ENCODE data around the gene MRPS27. TPM values are rescaled to one million over a fixed set of nuclear protein-coding genes. Genes with fewer than 3 reads are reported as not detected.

MRPS27 gene
- total RNA-seq, 1 donor from 2014 or later: 98.4 TPM

- Mint-ChIP-seq H3K27ac (no peak overlapping the region), H3K27me3 (ENCODE audit: low read depth) (peaks cover 9% of the 10 kb centered on the region), H3K36me3 (ENCODE audit: low read depth) (peaks cover 1% of the 10 kb centered on the region), H3K4me1 (ENCODE audit: low read depth) (no peaks in the 10 kb centered on the region), H3K9me3 (no peaks in the 10 kb centered on the region), H3K4me3 (ENCODE audit: low read depth) (no peak overlapping the region)
- intact Hi-C loops (cut with micrococcal nuclease): no loop called here
- DNase-seq (ENCODE audit: low spot score): no peak
Observed at GRCh38 chr5:72209147-72210115, 110.6 kb downstream of the MRPS27 start.

GRCh38 chr5:72208324-72208926 lies 111.6 kb downstream of the MRPS27 start:
- intact Hi-C loops (cut with micrococcal nuclease): no loop called here
- no peak for DNase-seq (ENCODE audit: low spot score)
- H3K4me3 Mint-ChIP-seq (ENCODE audit: low read depth): no peak overlapping the region
- no peaks in the 10 kb centered on the region for H3K9me3 Mint-ChIP-seq
- H3K4me1 Mint-ChIP-seq (ENCODE audit: low read depth): no peaks in the 10 kb centered on the region
- H3K36me3 Mint-ChIP-seq (ENCODE audit: low read depth): no peaks in the 10 kb centered on the region
- no peak overlapping the region for H3K27ac Mint-ChIP-seq
- H3K27me3 Mint-ChIP-seq (ENCODE audit: low read depth): peaks cover 9% of the 10 kb centered on the region

GRCh38 chr5:72206994-72207393 lies 113.0 kb downstream of the MRPS27 start:
- intact Hi-C loops (cut with micrococcal nuclease): no loop called here
- no peak for DNase-seq (ENCODE audit: low spot score)
- Mint-ChIP-seq H3K27me3 (ENCODE audit: low read depth) (peaks cover 13% of the 10 kb centered on the region), H3K9me3 (no peaks in the 10 kb centered on the region), H3K4me1 (ENCODE audit: low read depth) (no peaks in the 10 kb centered on the region), H3K27ac (no peak overlapping the region), H3K36me3 (ENCODE audit: low read depth) (no peaks in the 10 kb centered on the region), H3K4me3 (ENCODE audit: low read depth) (no peak overlapping the region)

GRCh38 chr5:72206160-72206559 lies 113.9 kb downstream of the MRPS27 start:
- Mint-ChIP-seq H3K9me3 (no peaks in the 10 kb centered on the region), H3K27ac (no peak overlapping the region), H3K4me3 (ENCODE audit: low read depth) (no peak overlapping the region), H3K4me1 (ENCODE audit: low read depth) (no peaks in the 10 kb centered on the region), H3K27me3 (ENCODE audit: low read depth) (peaks cover 13% of the 10 kb centered on the region), H3K36me3 (ENCODE audit: low read depth) (no peaks in the 10 kb centered on the region)
- DNase-seq (ENCODE audit: low spot score): no peak
- intact Hi-C loops (cut with micrococcal nuclease): no loop called here

- Mint-ChIP-seq H3K36me3 (ENCODE audit: low read depth) (no peaks in the 10 kb centered on the region), H3K27me3 (ENCODE audit: low read depth) (peaks cover 15% of the 10 kb centered on the region)
Observed at GRCh38 chr5:72205431-72206009, 114.5 kb downstream of the MRPS27 start.

GRCh38 chr5:72204946-72205345 lies 115.1 kb downstream of the MRPS27 start:
- no peak overlapping the region for H3K4me3 Mint-ChIP-seq (ENCODE audit: low read depth)
- H3K27me3 Mint-ChIP-seq (ENCODE audit: low read depth): peaks cover 16% of the 10 kb centered on the region
- H3K27ac Mint-ChIP-seq: no peak overlapping the region
- intact Hi-C loops (cut with micrococcal nuclease): no loop called here
- no peaks in the 10 kb centered on the region for H3K4me1 Mint-ChIP-seq (ENCODE audit: low read depth)
- no peaks in the 10 kb centered on the region for H3K36me3 Mint-ChIP-seq (ENCODE audit: low read depth)
- no peak for DNase-seq (ENCODE audit: low spot score)
- no peaks in the 10 kb centered on the region for H3K9me3 Mint-ChIP-seq

More at GRCh38 chr5:72205431-72206009, 114.5 kb downstream of the MRPS27 start:
- Mint-ChIP-seq H3K4me3 (ENCODE audit: low read depth) (no peak overlapping the region), H3K9me3 (no peaks in the 10 kb centered on the region), H3K4me1 (ENCODE audit: low read depth) (no peaks in the 10 kb centered on the region), H3K27ac (no peak overlapping the region)
- no peak for DNase-seq (ENCODE audit: low spot score)
- intact Hi-C loops (cut with micrococcal nuclease): no loop called here

GRCh38 chr5:72203251-72203845 lies 116.7 kb downstream of the MRPS27 start:
- Mint-ChIP-seq H3K36me3 (ENCODE audit: low read depth) (no peaks in the 10 kb centered on the region), H3K9me3 (no peaks in the 10 kb centered on the region), H3K4me3 (ENCODE audit: low read depth) (no peak overlapping the region), H3K4me1 (ENCODE audit: low read depth) (no peaks in the 10 kb centered on the region), H3K27ac (no peak overlapping the region), H3K27me3 (ENCODE audit: low read depth) (peaks cover 21% of the 10 kb centered on the region)
- intact Hi-C loops (cut with micrococcal nuclease): no loop called here
- DNase-seq (ENCODE audit: low spot score): no peak

GRCh38 chr5:72202331-72202825 lies 117.7 kb downstream of the MRPS27 start:
- intact Hi-C loops (cut with micrococcal nuclease): no loop called here
- Mint-ChIP-seq H3K4me3 (ENCODE audit: low read depth) (no peak overlapping the region), H3K9me3 (no peaks in the 10 kb centered on the region), H3K36me3 (ENCODE audit: low read depth) (no peaks in the 10 kb centered on the region), H3K27me3 (ENCODE audit: low read depth) (peaks cover 26% of the 10 kb centered on the region), H3K4me1 (ENCODE audit: low read depth) (no peaks in the 10 kb centered on the region), H3K27ac (no peak overlapping the region)
- DNase-seq (ENCODE audit: low spot score): no peak

- Mint-ChIP-seq H3K27me3 (ENCODE audit: low read depth) (peaks cover 49% of the 10 kb centered on the region), H3K4me3 (ENCODE audit: low read depth) (no peak overlapping the region)
Observed at GRCh38 chr5:72199681-72200080, 120.4 kb downstream of the MRPS27 start.

GRCh38 chr5:72197393-72197792 lies 122.6 kb downstream of the MRPS27 start:
- Mint-ChIP-seq H3K4me3 (ENCODE audit: low read depth) (no peak overlapping the region), H3K4me1 (ENCODE audit: low read depth) (peaks cover 9% of the 10 kb centered on the region), H3K9me3 (peaks cover 9% of the 10 kb centered on the region), H3K27ac (no peak overlapping the region), H3K27me3 (ENCODE audit: low read depth) (peaks cover 62% of the 10 kb centered on the region), H3K36me3 (ENCODE audit: low read depth) (no peaks in the 10 kb centered on the region)
- DNase-seq (ENCODE audit: low spot score): no peak
- intact Hi-C loops (cut with micrococcal nuclease): no loop called here

More at GRCh38 chr5:72199681-72200080, 120.4 kb downstream of the MRPS27 start:
- no peak for DNase-seq (ENCODE audit: low spot score)
- intact Hi-C loops (cut with micrococcal nuclease): no loop called here
- H3K9me3 Mint-ChIP-seq: peaks cover 9% of the 10 kb centered on the region
- no peaks in the 10 kb centered on the region for H3K36me3 Mint-ChIP-seq (ENCODE audit: low read depth)
- H3K4me1 Mint-ChIP-seq (ENCODE audit: low read depth): peaks cover 8% of the 10 kb centered on the region
- H3K27ac Mint-ChIP-seq: no peak overlapping the region

GRCh38 chr5:72195581-72195980 lies 124.5 kb downstream of the MRPS27 start:
- Mint-ChIP-seq H3K9me3 (peaks cover 9% of the 10 kb centered on the region), H3K36me3 (ENCODE audit: low read depth) (no peaks in the 10 kb centered on the region), H3K4me3 (ENCODE audit: low read depth) (no peak overlapping the region), H3K4me1 (ENCODE audit: low read depth) (peaks cover 9% of the 10 kb centered on the region), H3K27ac (no peak overlapping the region), H3K27me3 (ENCODE audit: low read depth) (peaks cover 78% of the 10 kb centered on the region)
- intact Hi-C loops (cut with micrococcal nuclease): loop anchor here (1.0 kb wide), 1 partner anchor 39 kb away; no protein-coding TSS in a partner anchor
- DNase-seq (ENCODE audit: low spot score): no peak

- H3K36me3 Mint-ChIP-seq (ENCODE audit: low read depth): no peaks in the 10 kb centered on the region
- H3K9me3 Mint-ChIP-seq: peaks cover 9% of the 10 kb centered on the region
- peaks cover 9% of the 10 kb centered on the region for H3K4me1 Mint-ChIP-seq (ENCODE audit: low read depth)
- H3K27ac Mint-ChIP-seq: no peak overlapping the region
- DNase-seq (ENCODE audit: low spot score): peak; percentile 21
- peaks cover 82% of the 10 kb centered on the region for H3K27me3 Mint-ChIP-seq (ENCODE audit: low read depth)
- intact Hi-C loops (cut with micrococcal nuclease): loop anchor here (1.0 kb wide), 1 partner anchor 39 kb away; no protein-coding TSS in a partner anchor
- peak overlapping the region; percentile 11 for H3K4me3 Mint-ChIP-seq (ENCODE audit: low read depth)
Observed at GRCh38 chr5:72194846-72195245, 125.2 kb downstream of the MRPS27 start.
